Activated CD4-positive, alpha-beta memory T cell treated with anti-CD3 and anti-CD28 coated beads for 36 hours (primary cell): ENCODE data around the gene SCARB1. TPM values are rescaled to one million over a fixed set of nuclear protein-coding genes. Genes with fewer than 3 reads are reported as not detected.

Experiments
- CTCF ChIA-PET: fragments of 350-600 bp; sonication (Branson Sonifier 250); formaldehyde crosslinking; loops from one replicate; lab custom pipeline; 2021; ENCODE audit warnings: antibody characterized with exemption, inconsistent platforms; lab: Charles Lee
- POLR2A ChIA-PET: fragments of 350-600 bp; sonication (Branson Sonifier 250); formaldehyde crosslinking; loops from one replicate; lab custom pipeline; 2021; ENCODE audit warnings: antibody characterized with exemption; lab: Charles Lee
- DNase-seq: peaks from one replicate; pipeline ENCODE4 v3.0.0-alpha.2; 2020
- H3K27ac Mint-ChIP-seq: one replicate; pipeline ENCODE4 v1.8.0; 2021; ENCODE audit warnings: mixed read lengths
- H3K27me3 Mint-ChIP-seq: one replicate; pipeline ENCODE4 v1.8.0; 2021; ENCODE audit warnings: mixed read lengths
- H3K36me3 Mint-ChIP-seq: one replicate; pipeline ENCODE4 v1.8.0; 2021; ENCODE audit warnings: mixed read lengths
- H3K4me1 Mint-ChIP-seq: one replicate; pipeline ENCODE4 v1.8.0; 2021; ENCODE audit warnings: low read depth, mixed read lengths
- H3K4me3 Mint-ChIP-seq: one replicate; pipeline ENCODE4 v1.8.0; 2021; ENCODE audit warnings: mild to moderate bottlenecking, mixed read lengths
- H3K9me3 Mint-ChIP-seq: one replicate; pipeline ENCODE4 v1.8.0; 2021; ENCODE audit warnings: mixed read lengths
- intact Hi-C: fragments of 100-400 bp; cut with micrococcal nuclease; formaldehyde crosslinking; loops from one replicate; pipeline ENCODE4 v1.15.1; 2023
- total RNA-seq, 2 experiments: library from RNA; stranded (reverse); gene quantifications; one replicate each; pipeline ENCODE4 v1.2.3, GENCODE V29; 2021

SCARB1 gene
- total RNA-seq, 2 experiments from 2014 or later: 11.4 to 12.8 TPM

- CTCF ChIA-PET: no interaction called here
- POLR2A ChIA-PET: no interaction called here
- intact Hi-C loops: no loop called here
Measured at GRCh38 chr12:124856842-124857178, 6.9 kb downstream of the SCARB1 start.

GRCh38 chr12:124856132-124856841, 7.4 kb downstream of the SCARB1 start:
- no peak for DNase-seq
- H3K27ac Mint-ChIP-seq: no peak overlapping the region
- no peaks in the 10 kb centered on the region for H3K9me3 Mint-ChIP-seq
- no peaks in the 10 kb centered on the region for H3K36me3 Mint-ChIP-seq
- no peaks in the 10 kb centered on the region for H3K4me1 Mint-ChIP-seq
- ChIA-PET POLR2A (no interaction called here), CTCF (no interaction called here)
- H3K27me3 Mint-ChIP-seq: no peaks in the 10 kb centered on the region
- no peak overlapping the region for H3K4me3 Mint-ChIP-seq
- intact Hi-C loops: no loop called here

More at GRCh38 chr12:124856842-124857178, 6.9 kb downstream of the SCARB1 start:
- Mint-ChIP-seq H3K36me3 (no peaks in the 10 kb centered on the region), H3K27ac (no peak overlapping the region), H3K4me1 (peaks cover under 1% of the 10 kb centered on the region), H3K27me3 (no peaks in the 10 kb centered on the region), H3K4me3 (no peak overlapping the region), H3K9me3 (no peaks in the 10 kb centered on the region)
- DNase-seq: no peak

GRCh38 chr12:124855275-124855957, 8.2 kb downstream of the SCARB1 start:
- no peak overlapping the region for H3K27ac Mint-ChIP-seq
- ChIA-PET CTCF (no interaction called here), POLR2A (no interaction called here)
- H3K9me3 Mint-ChIP-seq: no peaks in the 10 kb centered on the region
- H3K27me3 Mint-ChIP-seq: no peaks in the 10 kb centered on the region
- intact Hi-C loops: no loop called here
- H3K36me3 Mint-ChIP-seq: no peaks in the 10 kb centered on the region
- H3K4me3 Mint-ChIP-seq: no peak overlapping the region
- no peak for DNase-seq
- H3K4me1 Mint-ChIP-seq: no peaks in the 10 kb centered on the region

- Mint-ChIP-seq H3K27ac (no peak overlapping the region), H3K4me3 (no peak overlapping the region), H3K9me3 (no peaks in the 10 kb centered on the region), H3K27me3 (no peaks in the 10 kb centered on the region), H3K4me1 (no peaks in the 10 kb centered on the region), H3K36me3 (no peaks in the 10 kb centered on the region)
- DNase-seq: no peak
- ChIA-PET CTCF (no interaction called here), POLR2A (interaction anchor here (0.5 kb wide), 1 partner anchor 16 kb away, joined by 3 read pairs; no protein-coding TSS in a partner anchor)
- intact Hi-C loops: no loop called here
Measured at GRCh38 chr12:124854637-124855184, 9.0 kb downstream of the SCARB1 start.

GRCh38 chr12:124853781-124854636, 9.7 kb downstream of the SCARB1 start:
- CTCF ChIA-PET: no interaction called here
- POLR2A ChIA-PET: interaction anchor here (0.5 kb wide), 1 partner anchor 17 kb away, joined by 3 read pairs; no protein-coding TSS in a partner anchor
- no peak for DNase-seq
- no peak overlapping the region for H3K4me3 Mint-ChIP-seq
- H3K27me3 Mint-ChIP-seq: no peaks in the 10 kb centered on the region
- H3K36me3 Mint-ChIP-seq: no peaks in the 10 kb centered on the region
- H3K27ac Mint-ChIP-seq: no peak overlapping the region
- H3K4me1 Mint-ChIP-seq: no peaks in the 10 kb centered on the region
- intact Hi-C loops: no loop called here
- H3K9me3 Mint-ChIP-seq: no peaks in the 10 kb centered on the region

GRCh38 chr12:124852911-124853427, 10.7 kb downstream of the SCARB1 start:
- CTCF ChIA-PET: no interaction called here
- no peak for DNase-seq
- H3K9me3 Mint-ChIP-seq: no peaks in the 10 kb centered on the region
- no peaks in the 10 kb centered on the region for H3K27me3 Mint-ChIP-seq
- H3K36me3 Mint-ChIP-seq: no peaks in the 10 kb centered on the region
- POLR2A ChIA-PET: no interaction called here
- no peak overlapping the region for H3K4me3 Mint-ChIP-seq
- intact Hi-C loops: no loop called here
- H3K4me1 Mint-ChIP-seq: no peaks in the 10 kb centered on the region
- no peak overlapping the region for H3K27ac Mint-ChIP-seq

- intact Hi-C loops: no loop called here
- Mint-ChIP-seq H3K27me3 (no peaks in the 10 kb centered on the region), H3K4me3 (no peak overlapping the region), H3K4me1 (no peaks in the 10 kb centered on the region), H3K36me3 (no peaks in the 10 kb centered on the region), H3K27ac (no peak overlapping the region), H3K9me3 (no peaks in the 10 kb centered on the region)
- no peak for DNase-seq
- ChIA-PET CTCF (no interaction called here), POLR2A (no interaction called here)
Measured at GRCh38 chr12:124852329-124852831, 11.3 kb downstream of the SCARB1 start.

- intact Hi-C loops: no loop called here
- CTCF ChIA-PET: interaction anchor here (1.5 kb wide), 1 partner anchor 55 kb away, joined by 5 read pairs; no protein-coding TSS in a partner anchor
Measured at GRCh38 chr12:124851342-124851741, 12.3 kb downstream of the SCARB1 start.

GRCh38 chr12:124849382-124849781, 14.3 kb downstream of the SCARB1 start:
- POLR2A ChIA-PET: no interaction called here
- Mint-ChIP-seq H3K4me3 (no peak overlapping the region), H3K9me3 (no peaks in the 10 kb centered on the region), H3K4me1 (no peaks in the 10 kb centered on the region), H3K27me3 (no peaks in the 10 kb centered on the region), H3K36me3 (no peaks in the 10 kb centered on the region), H3K27ac (no peak overlapping the region)
- CTCF ChIA-PET: no interaction called here
- no peak for DNase-seq
- intact Hi-C loops: no loop called here

More at GRCh38 chr12:124851342-124851741, 12.3 kb downstream of the SCARB1 start:
- no peaks in the 10 kb centered on the region for H3K9me3 Mint-ChIP-seq
- no peaks in the 10 kb centered on the region for H3K4me1 Mint-ChIP-seq
- no peaks in the 10 kb centered on the region for H3K36me3 Mint-ChIP-seq
- no peaks in the 10 kb centered on the region for H3K27me3 Mint-ChIP-seq
- no peak overlapping the region for H3K27ac Mint-ChIP-seq
- H3K4me3 Mint-ChIP-seq: no peak overlapping the region
- DNase-seq: no peak
- POLR2A ChIA-PET: no interaction called here

- no peak overlapping the region for H3K4me3 Mint-ChIP-seq
- CTCF ChIA-PET: no interaction called here
- no peak overlapping the region for H3K27ac Mint-ChIP-seq
- H3K9me3 Mint-ChIP-seq: no peaks in the 10 kb centered on the region
- H3K4me1 Mint-ChIP-seq: no peaks in the 10 kb centered on the region
- H3K27me3 Mint-ChIP-seq: no peaks in the 10 kb centered on the region
- POLR2A ChIA-PET: no interaction called here
- intact Hi-C loops: no loop called here
- DNase-seq: no peak
- H3K36me3 Mint-ChIP-seq: no peaks in the 10 kb centered on the region
Measured at GRCh38 chr12:124848621-124849380, 14.9 kb downstream of the SCARB1 start.
